ENCODE results near the gene UQCC5.
"Not testable (repeated sequence)": the region's sequence is repeated elsewhere in the genome, so short reads cannot be mapped to it uniquely, and the experiment has no call there.

UQCC5 gene

DNA sequence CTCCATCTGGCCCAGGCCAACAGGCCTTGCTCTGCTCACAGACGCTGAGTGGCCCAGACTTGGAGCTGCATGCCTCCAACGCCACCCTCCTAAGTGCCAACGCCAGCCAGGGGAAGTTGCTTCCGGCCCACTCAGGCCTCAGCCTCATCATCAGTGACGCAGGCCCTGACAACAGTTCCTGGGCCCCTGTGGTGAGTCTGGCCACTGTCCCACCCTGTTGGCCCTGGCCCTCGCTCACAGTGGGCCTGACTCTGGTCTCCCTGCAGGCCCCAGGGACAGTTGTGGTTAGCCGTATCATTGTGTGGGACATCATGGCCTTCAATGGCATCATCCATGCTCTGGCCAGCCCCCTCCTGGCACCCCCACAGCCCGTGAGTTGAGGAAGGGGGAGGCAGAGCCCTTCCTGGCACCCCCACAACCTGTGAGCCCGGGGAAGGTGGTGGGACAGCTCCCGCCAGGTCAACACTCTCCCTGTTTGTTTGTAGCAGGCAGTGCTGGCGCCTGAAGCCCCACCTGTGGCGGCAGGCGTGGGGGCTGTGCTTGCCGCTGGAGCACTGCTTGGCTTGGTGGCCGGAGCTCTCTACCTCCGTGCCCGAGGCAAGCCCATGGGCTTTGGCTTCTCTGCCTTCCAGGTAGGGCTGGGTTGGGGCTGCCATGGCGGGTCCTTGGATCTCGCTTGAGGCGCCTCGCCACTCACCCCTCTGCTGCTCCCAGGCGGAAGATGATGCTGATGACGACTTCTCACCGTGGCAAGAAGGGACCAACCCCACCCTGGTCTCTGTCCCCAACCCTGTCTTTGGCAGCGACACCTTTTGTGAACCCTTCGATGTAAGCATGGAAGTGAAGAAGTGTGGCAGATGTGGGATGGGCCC lies 12.8 kb upstream of the UQCC5 start:
- peaks cover 20% of the 10 kb centered on the region for H3K36me3 ChIP-seq (ENCODE audit: control insufficient read depth, insufficient read depth, low read length)
- no peaks in the 10 kb centered on the region for H3K27me3 ChIP-seq (replicated peaks; ENCODE audit: control insufficient read depth, insufficient read depth, low read length)
- TF ChIP-seq, protein P1, sequence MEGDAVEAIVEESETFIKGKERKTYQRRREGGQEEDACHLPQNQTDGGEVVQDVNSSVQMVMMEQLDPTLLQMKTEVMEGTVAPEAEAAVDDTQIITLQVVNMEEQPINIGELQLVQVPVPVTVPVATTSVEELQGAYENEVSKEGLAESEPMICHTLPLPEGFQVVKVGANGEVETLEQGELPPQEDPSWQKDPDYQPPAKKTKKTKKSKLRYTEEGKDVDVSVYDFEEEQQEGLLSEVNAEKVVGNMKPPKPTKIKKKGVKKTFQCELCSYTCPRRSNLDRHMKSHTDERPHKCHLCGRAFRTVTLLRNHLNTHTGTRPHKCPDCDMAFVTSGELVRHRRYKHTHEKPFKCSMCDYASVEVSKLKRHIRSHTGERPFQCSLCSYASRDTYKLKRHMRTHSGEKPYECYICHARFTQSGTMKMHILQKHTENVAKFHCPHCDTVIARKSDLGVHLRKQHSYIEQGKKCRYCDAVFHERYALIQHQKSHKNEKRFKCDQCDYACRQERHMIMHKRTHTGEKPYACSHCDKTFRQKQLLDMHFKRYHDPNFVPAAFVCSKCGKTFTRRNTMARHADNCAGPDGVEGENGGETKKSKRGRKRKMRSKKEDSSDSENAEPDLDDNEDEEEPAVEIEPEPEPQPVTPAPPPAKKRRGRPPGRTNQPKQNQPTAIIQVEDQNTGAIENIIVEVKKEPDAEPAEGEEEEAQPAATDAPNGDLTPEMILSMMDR (IDR thresholded peaks at IDR 0.05; ENCODE audit: insufficient read depth, low read length, poor library complexity, severe bottlenecking) = no peak
- DNase-seq (ENCODE audit: extremely low read depth, insufficient read length) = no peak
- H3K4me3 ChIP-seq (replicated peaks; ENCODE audit: low read depth, low read length) = no peak overlapping the region

DNA sequence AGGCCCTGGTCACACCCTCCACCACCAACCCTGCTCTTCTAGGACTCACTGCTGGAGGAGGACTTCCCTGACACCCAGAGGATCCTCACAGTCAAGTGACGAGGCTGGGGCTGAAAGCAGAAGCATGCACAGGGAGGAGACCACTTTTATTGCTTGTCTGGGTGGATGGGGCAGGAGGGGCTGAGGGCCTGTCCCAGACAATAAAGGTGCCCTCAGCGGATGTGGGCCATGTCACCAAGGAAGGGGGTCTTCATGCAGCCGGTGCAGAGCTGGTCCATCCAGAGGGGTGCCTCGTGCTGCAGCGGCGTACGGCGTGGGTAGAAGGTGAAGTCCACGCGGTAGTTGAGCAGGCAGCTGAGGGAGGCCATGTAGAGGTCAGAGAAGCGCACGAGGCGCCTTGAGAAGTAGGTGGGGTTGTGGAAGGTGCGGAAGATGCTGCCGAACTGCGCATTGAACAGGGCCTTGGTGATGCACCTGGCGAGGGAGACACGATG lies 12.1 kb upstream of the UQCC5 start:
- no peak for DNase-seq (ENCODE audit: extremely low read depth, insufficient read length)
- no peaks in the 10 kb centered on the region for H3K27me3 ChIP-seq (replicated peaks; ENCODE audit: control insufficient read depth, insufficient read depth, low read length)
- peaks cover 22% of the 10 kb centered on the region for H3K36me3 ChIP-seq (ENCODE audit: control insufficient read depth, insufficient read depth, low read length)
- no peak overlapping the region for H3K4me3 ChIP-seq (replicated peaks; ENCODE audit: low read depth, low read length)
- TF ChIP-seq, protein P1 (IDR thresholded peaks at IDR 0.05; ENCODE audit: insufficient read depth, low read length, poor library complexity, severe bottlenecking) = no peak

DNA sequence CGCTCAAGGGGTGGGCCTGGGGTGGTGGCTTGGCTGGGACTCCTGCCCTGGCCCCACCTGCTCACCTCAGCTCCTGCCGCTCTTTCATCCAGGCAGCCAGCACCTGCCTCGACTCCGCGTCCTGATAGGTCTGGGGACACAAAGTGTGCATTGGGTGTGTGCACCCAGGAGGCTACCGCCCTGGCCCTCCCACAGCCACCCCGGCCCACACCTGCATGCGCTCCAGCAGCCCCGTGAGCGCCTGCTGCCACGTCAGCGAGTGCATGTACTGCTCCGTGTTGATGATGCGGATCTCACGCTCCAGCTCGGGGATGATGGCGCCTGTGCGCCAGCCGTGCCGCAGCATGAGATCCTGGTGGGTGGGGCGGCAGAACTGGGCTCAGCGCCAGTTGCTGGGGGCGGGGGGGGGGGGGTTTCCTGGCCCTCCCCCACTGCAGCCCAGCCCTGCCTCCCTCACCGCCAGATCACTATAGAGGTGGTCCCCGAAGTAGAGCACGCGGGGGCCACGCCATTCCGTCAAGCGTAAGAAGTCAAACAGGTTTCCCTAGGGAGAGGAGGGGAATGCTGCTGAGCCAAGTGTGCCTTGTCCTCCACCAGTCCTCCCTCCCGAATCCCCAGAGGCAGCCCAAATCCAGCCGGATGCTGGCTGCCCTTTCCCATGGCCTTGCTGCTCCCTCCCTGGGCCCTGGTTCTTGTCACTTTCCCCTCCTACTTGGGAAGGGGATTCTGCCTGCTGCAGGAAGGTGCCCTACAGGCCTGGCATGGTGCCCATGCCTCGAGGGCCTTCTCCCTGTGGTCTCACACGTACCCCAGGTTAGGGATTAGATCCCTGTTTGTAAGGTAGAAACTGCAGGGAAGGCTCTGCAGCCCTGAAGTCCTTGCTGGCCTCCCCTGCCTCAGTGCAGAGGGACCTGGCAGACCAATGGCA lies 11.4 kb upstream of the UQCC5 start:
- H3K36me3 ChIP-seq (ENCODE audit: control insufficient read depth, insufficient read depth, low read length) = peaks cover 22% of the 10 kb centered on the region
- no peak for DNase-seq (ENCODE audit: extremely low read depth, insufficient read length)
- H3K4me3 ChIP-seq (replicated peaks; ENCODE audit: low read depth, low read length) = no peak overlapping the region
- H3K27me3 ChIP-seq (replicated peaks; ENCODE audit: control insufficient read depth, insufficient read depth, low read length) = no peaks in the 10 kb centered on the region
- TF ChIP-seq, protein P1 (IDR thresholded peaks at IDR 0.05; ENCODE audit: insufficient read depth, low read length, poor library complexity, severe bottlenecking) = no peak

DNA sequence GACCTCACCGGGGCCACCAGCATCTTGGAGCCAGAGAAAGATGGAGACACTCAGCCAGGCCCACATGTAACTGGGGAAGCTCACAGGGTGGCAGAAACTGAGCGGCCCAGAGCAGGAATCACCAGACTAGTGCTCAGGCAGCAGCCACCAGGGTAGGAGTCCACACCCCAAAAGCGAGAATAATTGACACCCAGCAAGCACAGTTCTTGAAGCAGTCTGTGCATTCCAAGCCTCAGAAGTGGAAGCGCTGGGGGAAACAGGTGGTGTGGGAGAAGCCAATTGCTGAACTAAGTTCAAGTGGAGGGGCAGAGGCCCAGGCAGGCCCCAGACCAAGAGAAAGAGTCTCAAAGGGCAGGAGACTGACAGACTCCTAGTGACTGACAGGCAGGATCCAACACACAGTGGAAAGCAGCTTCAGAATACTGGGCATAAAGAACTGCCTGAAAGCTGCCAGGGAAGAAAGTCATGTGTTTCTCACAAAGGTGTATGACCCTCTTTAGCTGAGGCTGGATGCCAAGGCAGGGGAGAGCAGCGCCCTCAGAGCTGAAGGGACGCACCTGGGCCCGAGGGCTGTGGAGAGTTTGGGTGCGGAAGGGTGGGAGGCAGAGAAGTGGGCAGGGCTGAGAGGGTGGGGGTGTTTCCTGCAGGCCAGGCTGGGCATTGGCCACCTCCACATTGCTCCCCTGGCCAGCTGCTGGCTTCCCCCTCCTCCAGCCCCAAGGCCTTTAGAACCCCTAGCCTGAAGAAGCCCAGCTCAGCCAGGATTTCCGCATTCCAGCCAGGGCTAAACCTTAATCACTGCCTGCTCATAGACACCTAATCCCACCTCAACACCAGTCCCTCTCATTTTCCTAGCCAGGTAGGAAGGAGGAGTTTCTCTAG lies 10.5 kb upstream of the UQCC5 start:
- Histone ChIP-seq H3K36me3 (ENCODE audit: control insufficient read depth, insufficient read depth, low read length) (peaks cover 22% of the 10 kb centered on the region), H3K27me3 (replicated peaks; ENCODE audit: control insufficient read depth, insufficient read depth, low read length) (no peaks in the 10 kb centered on the region), H3K4me3 (replicated peaks; ENCODE audit: low read depth, low read length) (no peak overlapping the region)
- DNase-seq (ENCODE audit: extremely low read depth, insufficient read length) = no peak
- TF ChIP-seq, protein P1 (IDR thresholded peaks at IDR 0.05; ENCODE audit: insufficient read depth, low read length, poor library complexity, severe bottlenecking) = no peak

DNA sequence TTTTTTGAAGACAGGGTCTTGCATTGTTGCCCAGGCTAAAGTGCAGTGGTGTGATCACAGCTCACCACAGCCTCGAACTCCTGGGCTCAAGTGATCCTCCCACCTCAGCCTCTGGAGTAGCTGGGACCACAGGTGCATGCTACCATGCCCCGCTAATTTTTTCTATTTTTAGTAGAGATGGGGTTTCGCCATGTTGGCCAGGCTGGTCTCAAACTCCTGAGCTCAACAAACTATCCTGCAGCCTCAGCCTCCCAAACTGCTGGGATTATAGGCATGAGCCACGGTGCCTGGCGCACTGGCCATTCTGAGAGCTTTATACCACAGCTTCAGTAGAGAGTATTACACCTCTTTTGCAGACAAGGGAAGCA lies 9.8 kb upstream of the UQCC5 start:
- not testable (repeated sequence) for H3K4me3 ChIP-seq (replicated peaks; ENCODE audit: low read depth, low read length); DNase-seq (ENCODE audit: extremely low read depth, insufficient read length); H3K27me3 ChIP-seq (replicated peaks; ENCODE audit: control insufficient read depth, insufficient read depth, low read length)
- peaks cover 22% of the 10 kb centered on the region for H3K36me3 ChIP-seq (ENCODE audit: control insufficient read depth, insufficient read depth, low read length)
